ENCODE results near the gene LRP4.

LRP4 gene

GRCh38 chr11:46905806-46906205 lies 12.5 kb downstream of the LRP4 start:
- DNase-seq, result no peak
- Histone ChIP-seq H3K9me3 (no peaks in the 10 kb centered on the region), H3K4me3 (ENCODE audit: low read depth, low read length) (no peak overlapping the region), H3K36me3 (no peaks in the 10 kb centered on the region), H3K27me3 (no peaks in the 10 kb centered on the region), H3K4me1 (no peaks in the 10 kb centered on the region)
- TF ChIP-seq CTCF (IDR thresholded peaks at IDR 0.05; ENCODE audit: low read depth, low read length), result no peak

- no peak for DNase-seq
- no peaks in the 10 kb centered on the region for H3K9me3 ChIP-seq
- H3K36me3 ChIP-seq, result no peaks in the 10 kb centered on the region
- no peak overlapping the region for H3K4me3 ChIP-seq (ENCODE audit: low read depth, low read length)
- no peaks in the 10 kb centered on the region for H3K27me3 ChIP-seq
- no peaks in the 10 kb centered on the region for H3K4me1 ChIP-seq
- no peak for TF ChIP-seq CTCF (IDR thresholded peaks at IDR 0.05; ENCODE audit: low read depth, low read length)
These were observed 14.5 kb downstream of the LRP4 start for GRCh38 chr11:46903846-46904245.

GRCh38 chr11:46902694-46903093 lies 15.7 kb downstream of the LRP4 start:
- no peak overlapping the region for H3K4me3 ChIP-seq (ENCODE audit: low read depth, low read length)
- H3K4me1 ChIP-seq, result no peaks in the 10 kb centered on the region
- no peak for TF ChIP-seq CTCF (IDR thresholded peaks at IDR 0.05; ENCODE audit: low read depth, low read length)
- H3K36me3 ChIP-seq, result no peaks in the 10 kb centered on the region
- no peaks in the 10 kb centered on the region for H3K27me3 ChIP-seq
- no peaks in the 10 kb centered on the region for H3K9me3 ChIP-seq
- no peak for DNase-seq

- H3K4me3 ChIP-seq (ENCODE audit: low read depth, low read length), result no peak overlapping the region
- no peak for TF ChIP-seq CTCF (IDR thresholded peaks at IDR 0.05; ENCODE audit: low read depth, low read length)
- no peak for DNase-seq
- H3K9me3 ChIP-seq, result no peaks in the 10 kb centered on the region
- no peaks in the 10 kb centered on the region for H3K4me1 ChIP-seq
- no peaks in the 10 kb centered on the region for H3K36me3 ChIP-seq
- H3K27me3 ChIP-seq, result no peaks in the 10 kb centered on the region
These were observed 17.2 kb downstream of the LRP4 start for GRCh38 chr11:46901156-46901555.

- no peaks in the 10 kb centered on the region for H3K36me3 ChIP-seq
- H3K4me1 ChIP-seq, result no peaks in the 10 kb centered on the region
- TF ChIP-seq CTCF (IDR thresholded peaks at IDR 0.05; ENCODE audit: low read depth, low read length), result no peak
- H3K27me3 ChIP-seq, result no peaks in the 10 kb centered on the region
- no peak overlapping the region for H3K4me3 ChIP-seq (ENCODE audit: low read depth, low read length)
- H3K9me3 ChIP-seq, result no peaks in the 10 kb centered on the region
- no peak for DNase-seq
These were observed 18.1 kb downstream of the LRP4 start for GRCh38 chr11:46900091-46900746.

- Histone ChIP-seq H3K4me1 (no peaks in the 10 kb centered on the region), H3K27me3 (no peaks in the 10 kb centered on the region), H3K4me3 (ENCODE audit: low read depth, low read length) (no peak overlapping the region), H3K9me3 (no peaks in the 10 kb centered on the region), H3K36me3 (no peaks in the 10 kb centered on the region)
- DNase-seq, result no peak
- TF ChIP-seq CTCF (IDR thresholded peaks at IDR 0.05; ENCODE audit: low read depth, low read length), result no peak
These were observed 18.8 kb downstream of the LRP4 start for GRCh38 chr11:46899501-46900025.
